Activated naive CD4-positive, alpha-beta T cell treated with anti-CD3 and anti-CD28 coated beads for 36 hours (primary cell): ENCODE data around the gene DENND5A. TPM values are rescaled to one million over a fixed set of nuclear protein-coding genes. Genes with fewer than 3 reads are reported as not detected.

ENCODE experiments used
- CTCF ChIA-PET: fragments of 350-600 bp; sonication (Branson Sonifier 250); formaldehyde crosslinking; loops from one replicate; lab custom pipeline; 2021; ENCODE audit warnings: antibody characterized with exemption; lab: Charles Lee
- DNase-seq: peaks from one replicate; pipeline ENCODE4 v3.0.0-alpha.2; 2020
- H3K27ac Mint-ChIP-seq: one replicate; pipeline ENCODE4 v1.8.0; 2021; ENCODE audit warnings: mild to moderate bottlenecking, mixed read lengths
- H3K27me3 Mint-ChIP-seq: one replicate; pipeline ENCODE4 v1.8.0; 2021; ENCODE audit warnings: low read depth, mixed read lengths
- H3K36me3 Mint-ChIP-seq: one replicate; pipeline ENCODE4 v1.8.0; 2021; ENCODE audit warnings: low read depth, mixed read lengths
- H3K4me1 Mint-ChIP-seq: one replicate; pipeline ENCODE4 v1.8.0; 2021; ENCODE audit warnings: low read depth, mixed read lengths
- H3K4me3 Mint-ChIP-seq: one replicate; pipeline ENCODE4 v1.8.0; 2021; ENCODE audit warnings: mild to moderate bottlenecking, moderate library complexity, mixed read lengths
- H3K9me3 Mint-ChIP-seq: one replicate; pipeline ENCODE4 v1.8.0; 2021; ENCODE audit warnings: mixed read lengths
- intact Hi-C: fragments of 100-400 bp; cut with micrococcal nuclease; formaldehyde crosslinking; loops from one replicate; pipeline ENCODE4 v1.15.1; 2023
- total RNA-seq, 2 experiments: library from RNA; stranded (reverse); gene quantifications; one replicate each; pipeline ENCODE4 v1.2.3, GENCODE V29; 2021

Gene DENND5A
- total RNA-seq, 2 experiments from 2014 or later = 62.3 to 63.5 TPM

DNA sequence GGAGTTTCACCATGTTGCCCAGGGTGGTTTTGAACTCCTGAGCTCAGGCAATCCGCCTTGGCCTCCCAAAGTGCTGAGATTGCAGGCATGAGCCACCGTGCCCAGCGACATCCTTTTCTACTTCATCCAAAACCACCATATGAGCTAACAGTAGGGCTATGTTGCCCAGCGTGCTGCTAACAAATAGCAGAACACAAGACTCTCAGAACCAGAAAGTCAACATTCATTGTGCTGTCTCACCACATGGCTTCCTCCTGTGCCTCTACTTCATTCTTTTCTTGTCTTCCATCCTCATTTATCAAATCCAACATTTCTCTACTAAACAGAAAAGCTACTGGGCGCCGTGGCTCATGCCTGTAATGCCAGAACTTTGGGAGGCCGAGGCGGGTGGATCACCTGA is 12.0 kb upstream of the DENND5A start:
- CTCF ChIA-PET = interaction anchor here (0.8 to 1.2 kb wide), 2 partner anchors 210 to 230 kb away, joined by 3 to 4 read pairs; no protein-coding TSS in a partner anchor
- intact Hi-C loops = no loop called here
- no peak overlapping the region for H3K4me3 Mint-ChIP-seq
- no peak overlapping the region for H3K27ac Mint-ChIP-seq
- peaks cover 11% of the 10 kb centered on the region for H3K36me3 Mint-ChIP-seq
- no peaks in the 10 kb centered on the region for H3K27me3 Mint-ChIP-seq
- DNase-seq = no peak
- peaks cover 24% of the 10 kb centered on the region for H3K4me1 Mint-ChIP-seq
- H3K9me3 Mint-ChIP-seq = no peaks in the 10 kb centered on the region

- intact Hi-C loops = loop anchor here (1.0 kb wide), 1 partner anchor 230 kb away; no protein-coding TSS in a partner anchor
- peaks cover 10% of the 10 kb centered on the region for H3K36me3 Mint-ChIP-seq
- H3K4me1 Mint-ChIP-seq = peaks cover 24% of the 10 kb centered on the region
- H3K4me3 Mint-ChIP-seq = no peak overlapping the region
- no peak for DNase-seq
- H3K9me3 Mint-ChIP-seq = no peaks in the 10 kb centered on the region
- no peak overlapping the region for H3K27ac Mint-ChIP-seq
- no peaks in the 10 kb centered on the region for H3K27me3 Mint-ChIP-seq
- CTCF ChIA-PET = interaction anchor here (0.6 to 0.8 kb wide), 2 partner anchors 139 to 231 kb away, joined by 3 to 4 read pairs; no protein-coding TSS in a partner anchor
These were observed 11.4 kb upstream of the DENND5A start for GRCh38 chr11:9276571-9276970.

GRCh38 chr11:9274499-9275258 is 9.5 kb upstream of the DENND5A start:
- no peaks in the 10 kb centered on the region for H3K9me3 Mint-ChIP-seq
- no peak overlapping the region for H3K27ac Mint-ChIP-seq
- peaks cover 2% of the 10 kb centered on the region for H3K36me3 Mint-ChIP-seq
- H3K4me1 Mint-ChIP-seq = peaks cover 9% of the 10 kb centered on the region
- intact Hi-C loops = no loop called here
- CTCF ChIA-PET = interaction anchor here (0.6 kb wide), 2 partner anchors 14 to 75 kb away, joined by 3 to 4 read pairs; no protein-coding TSS in a partner anchor
- no peak for DNase-seq
- H3K27me3 Mint-ChIP-seq = no peaks in the 10 kb centered on the region
- H3K4me3 Mint-ChIP-seq = no peak overlapping the region

DNA sequence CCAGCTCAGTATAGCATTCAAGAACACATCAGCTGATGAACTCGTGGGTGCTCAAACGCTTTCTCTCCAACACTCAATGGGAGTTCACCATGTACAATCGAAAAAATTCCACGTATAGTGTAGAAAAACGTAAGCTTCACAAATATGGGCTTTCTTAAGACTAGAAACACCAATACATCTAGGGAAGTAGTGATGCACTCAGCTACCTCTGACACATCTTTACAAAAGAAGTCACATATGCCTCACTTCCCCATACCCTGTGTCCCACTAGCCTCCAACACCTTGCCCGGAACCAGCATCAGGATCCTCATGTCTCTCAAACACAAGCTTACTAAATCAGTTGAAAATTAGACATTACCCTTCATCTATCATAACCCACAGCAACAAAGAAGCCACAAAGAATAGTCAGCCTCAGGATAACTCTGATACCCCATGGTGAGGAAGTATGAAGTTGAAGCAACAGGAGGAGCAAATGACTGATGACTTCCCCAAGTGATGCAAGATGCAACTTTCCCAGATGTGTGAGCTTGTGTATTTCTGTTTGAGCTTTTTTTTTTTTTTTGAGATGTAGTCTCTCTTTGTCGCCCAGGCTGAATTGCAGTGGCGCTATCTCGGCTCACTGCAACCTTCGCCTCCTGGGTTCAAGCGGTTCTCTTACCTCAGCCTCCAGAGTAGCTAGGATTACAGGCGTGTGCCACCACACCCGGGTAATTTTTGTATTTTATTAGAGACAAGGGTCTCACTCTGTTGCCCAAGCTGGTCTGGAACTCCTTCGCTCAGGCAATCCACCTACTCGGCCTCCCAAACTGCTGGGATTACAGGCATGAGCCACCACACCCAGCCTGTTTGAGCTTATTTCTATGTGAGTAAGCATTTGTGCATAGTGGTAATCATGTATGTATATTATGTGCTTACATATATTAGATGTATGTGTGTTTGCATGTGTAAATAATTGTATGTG is 8.5 kb upstream of the DENND5A start:
- Mint-ChIP-seq H3K9me3 (no peaks in the 10 kb centered on the region), H3K4me3 (no peak overlapping the region), H3K27me3 (no peaks in the 10 kb centered on the region), H3K36me3 (peaks cover 2% of the 10 kb centered on the region), H3K27ac (peak overlapping the region; percentile 84), H3K4me1 (peaks cover 9% of the 10 kb centered on the region)
- intact Hi-C loops = no loop called here
- CTCF ChIA-PET = interaction anchor here (0.5 to 1.5 kb wide), 4 partner anchors 35 to 128 kb away, joined by 3 to 5 read pairs (median 4); no protein-coding TSS in a partner anchor
- DNase-seq = peak; percentile 37

DNA sequence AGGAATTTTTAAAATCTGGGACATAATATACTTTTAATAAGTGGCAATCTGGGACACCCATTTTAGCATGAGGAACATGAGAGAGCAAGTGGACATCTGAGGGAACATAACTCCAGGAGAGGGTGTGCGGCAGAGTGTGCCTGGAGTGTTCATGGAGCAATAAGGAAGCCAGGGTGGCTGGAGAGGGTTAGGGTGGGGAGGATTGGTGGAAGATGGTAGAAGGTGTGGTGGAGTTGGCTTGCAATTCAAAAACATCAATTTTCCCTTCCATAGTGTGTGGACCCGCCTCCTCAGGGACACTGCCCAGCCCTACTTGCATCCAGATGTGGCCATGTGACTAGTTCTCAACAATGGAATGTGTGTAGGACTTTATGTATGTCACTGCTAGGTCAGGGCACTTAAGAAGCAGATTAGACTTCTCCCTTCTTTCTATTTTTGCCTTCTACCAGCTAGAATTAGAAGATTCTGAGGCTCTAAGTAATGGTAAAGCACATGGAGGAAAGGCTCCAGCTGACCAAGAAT is 4.4 kb upstream of the DENND5A start:
- Mint-ChIP-seq H3K4me1 (peaks cover 10% of the 10 kb centered on the region), H3K4me3 (no peak overlapping the region), H3K9me3 (no peaks in the 10 kb centered on the region), H3K36me3 (no peaks in the 10 kb centered on the region), H3K27ac (no peak overlapping the region), H3K27me3 (peaks cover 3% of the 10 kb centered on the region)
- intact Hi-C loops = no loop called here
- CTCF ChIA-PET = interaction anchor here (0.6 to 0.7 kb wide), 2 partner anchors 11 to 445 kb away, joined by 3 read pairs; no protein-coding TSS in a partner anchor
- no peak for DNase-seq

DNA sequence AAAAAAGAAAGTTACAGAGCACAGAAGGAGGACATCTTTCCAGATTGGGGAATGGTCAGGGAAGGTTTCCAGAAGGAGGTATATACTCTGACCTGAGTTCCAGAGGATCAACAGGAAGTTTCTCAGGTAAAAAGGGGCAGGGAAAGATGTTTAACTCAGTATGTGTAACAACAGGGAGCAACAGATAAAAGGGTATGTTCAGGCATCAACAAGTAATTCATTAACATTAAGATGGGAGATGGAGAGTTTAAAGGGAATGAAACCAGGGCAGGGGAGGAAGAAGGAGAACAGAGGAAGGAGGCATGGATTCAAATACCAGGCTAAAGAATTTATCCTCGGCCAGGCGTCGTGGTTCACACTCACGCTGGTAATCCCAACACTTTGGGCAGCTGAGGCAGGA is 2.5 kb upstream of the DENND5A start:
- CTCF ChIA-PET = interaction anchor here (0.7 to 1.0 kb wide), 2 partner anchors 101 to 301 kb away, joined by 3 to 5 read pairs; no protein-coding TSS in a partner anchor
- Mint-ChIP-seq H3K9me3 (no peaks in the 10 kb centered on the region), H3K4me3 (no peak overlapping the region), H3K27ac (no peak overlapping the region), H3K27me3 (peaks cover 3% of the 10 kb centered on the region), H3K36me3 (peaks cover 1% of the 10 kb centered on the region), H3K4me1 (peaks cover 11% of the 10 kb centered on the region)
- DNase-seq = no peak
- intact Hi-C loops = no loop called here

DNA sequence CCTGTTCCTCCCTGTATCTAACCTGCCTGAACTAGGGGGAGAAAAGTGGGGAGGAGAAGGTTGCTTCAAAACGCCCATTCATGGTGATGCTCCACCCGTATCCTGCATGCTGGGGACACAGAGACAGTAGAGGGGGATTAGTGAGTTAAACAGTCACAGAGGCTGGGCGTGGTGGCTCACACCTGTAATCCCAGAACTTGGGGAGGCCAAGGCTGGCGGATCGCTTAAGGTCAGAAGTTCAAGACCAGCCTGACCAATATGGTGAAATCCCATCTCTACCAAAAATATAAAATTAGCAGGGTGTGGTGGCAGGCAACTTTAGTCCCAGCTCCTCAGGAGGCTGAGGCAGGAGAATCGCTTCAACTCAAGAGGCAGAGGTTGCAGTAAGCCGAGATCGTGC is 1.8 kb upstream of the DENND5A start:
- peaks cover 3% of the 10 kb centered on the region for H3K27me3 Mint-ChIP-seq
- intact Hi-C loops = no loop called here
- H3K9me3 Mint-ChIP-seq = no peaks in the 10 kb centered on the region
- peaks cover 1% of the 10 kb centered on the region for H3K36me3 Mint-ChIP-seq
- no peak overlapping the region for H3K27ac Mint-ChIP-seq
- peaks cover 17% of the 10 kb centered on the region for H3K4me1 Mint-ChIP-seq
- H3K4me3 Mint-ChIP-seq = no peak overlapping the region
- no peak for DNase-seq
- CTCF ChIA-PET = interaction anchor here (0.6 to 1.0 kb wide), 3 partner anchors 70 to 301 kb away, joined by 3 to 5 read pairs (median 3); no protein-coding TSS in a partner anchor

DNA sequence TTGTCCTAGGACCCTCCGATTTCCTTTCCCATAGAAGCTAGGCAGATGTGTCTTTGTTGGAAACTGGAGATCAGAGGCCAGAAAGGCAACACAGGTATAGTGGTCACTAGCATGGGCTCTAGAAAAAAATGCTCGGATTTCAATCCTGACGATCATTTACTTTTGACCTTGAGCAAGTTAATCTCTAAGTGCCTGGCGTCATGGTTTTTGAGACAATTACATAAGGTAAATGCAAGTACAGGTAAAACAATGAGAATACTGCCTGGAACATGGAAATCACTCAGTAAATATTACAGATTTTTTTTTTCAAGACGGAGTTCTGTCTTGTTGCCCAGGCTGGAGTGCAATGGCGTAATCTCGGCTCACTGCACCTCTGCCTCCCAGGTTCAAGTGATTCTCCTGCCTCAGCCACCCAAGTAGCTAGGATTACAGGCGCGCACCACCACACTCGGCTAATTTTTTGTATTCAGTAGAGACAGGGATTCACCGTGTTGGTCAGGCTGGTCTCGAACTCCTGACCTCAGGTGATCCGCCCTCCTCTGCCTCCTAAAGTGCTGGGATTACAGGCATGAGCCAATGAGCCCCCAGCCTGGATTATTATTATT is 1.1 kb upstream of the DENND5A start:
- intact Hi-C loops = no loop called here
- Mint-ChIP-seq H3K4me1 (peaks cover 24% of the 10 kb centered on the region), H3K4me3 (peak overlapping the region; percentile 65), H3K36me3 (peaks cover 1% of the 10 kb centered on the region), H3K27me3 (peaks cover 3% of the 10 kb centered on the region), H3K9me3 (no peaks in the 10 kb centered on the region), H3K27ac (peak overlapping the region; percentile 60)
- no peak for DNase-seq
- CTCF ChIA-PET = interaction anchor here (0.6 to 2.2 kb wide), 2 partner anchors 47 to 70 kb away, joined by 3 to 5 read pairs; no protein-coding TSS in a partner anchor

GRCh38 chr11:9264316-9265210 is 587 bp downstream of the DENND5A start:
- intact Hi-C loops = loop anchor here (1.0 to 5.0 kb wide), 15 partner anchors 14 to 352 kb away; partner anchors contain the start of genes AKIP1, IPO7 and TMEM41B
- CTCF ChIA-PET = interaction anchor here (2.2 kb wide), 1 partner anchor 49 kb away, joined by 5 read pairs; no protein-coding TSS in a partner anchor
- peak overlapping the region; percentile 84 for H3K4me3 Mint-ChIP-seq
- peaks cover 3% of the 10 kb centered on the region for H3K27me3 Mint-ChIP-seq
- peak overlapping the region; percentile 95 for H3K27ac Mint-ChIP-seq
- H3K4me1 Mint-ChIP-seq = peaks cover 35% of the 10 kb centered on the region
- no peaks in the 10 kb centered on the region for H3K9me3 Mint-ChIP-seq
- DNase-seq = peak; percentile 70
- H3K36me3 Mint-ChIP-seq = peaks cover 1% of the 10 kb centered on the region

DNA sequence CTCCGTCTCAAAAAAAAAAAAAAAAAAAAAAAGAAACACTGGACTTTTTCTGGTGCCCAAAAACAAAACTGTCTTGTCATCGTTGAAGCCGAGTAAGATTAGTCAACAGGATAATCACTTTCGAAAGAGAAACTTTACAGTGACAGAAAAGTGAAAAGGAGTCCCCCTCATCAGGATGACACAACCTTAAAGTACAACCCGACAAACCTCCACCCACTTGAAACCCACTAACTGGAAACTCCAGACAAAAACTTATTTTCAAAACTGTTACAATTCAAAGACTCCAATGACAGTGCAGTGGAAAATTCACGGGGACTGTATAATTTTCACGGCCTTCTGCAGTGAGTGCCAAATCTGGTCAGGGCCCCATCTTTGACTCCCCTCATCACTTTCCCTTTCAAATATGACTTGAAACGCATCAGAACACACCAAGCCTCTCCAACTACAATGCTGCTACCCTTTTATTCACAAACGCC is 1.3 kb downstream of the DENND5A start:
- Mint-ChIP-seq H3K4me1 (peaks cover 35% of the 10 kb centered on the region), H3K4me3 (peak overlapping the region; percentile 84), H3K27me3 (peaks cover 3% of the 10 kb centered on the region), H3K27ac (peak overlapping the region; percentile 95), H3K36me3 (peaks cover 1% of the 10 kb centered on the region), H3K9me3 (no peaks in the 10 kb centered on the region)
- DNase-seq = peak; percentile 77
- CTCF ChIA-PET = interaction anchor here (2.2 kb wide), 1 partner anchor 49 kb away, joined by 5 read pairs; no protein-coding TSS in a partner anchor
- intact Hi-C loops = loop anchor here (1.0 to 5.0 kb wide), 15 partner anchors 14 to 352 kb away; partner anchors contain the start of genes AKIP1, IPO7 and TMEM41B
